Right kidney (tissue), 9 donors: ENCODE data around the gene ATPAF1.
"Not testable (repeated sequence)": the region's sequence is repeated elsewhere in the genome, so short reads cannot be mapped to it uniquely, and the experiment has no call there.

ENCODE experiments used
- DNase-seq: peaks from one replicate; pipeline ENCODE4 v3.0.0-alpha.2; 2016
- long read RNA-seq, 8 donors: transcript quantifications; one replicate each; lab custom pipeline, GENCODE V29; 2026

The ATPAF1 gene
- long read RNA-seq, donor 1, full-length matches to known transcripts: 45 of 67 reads
- long read RNA-seq, donor 1, partial matches to known transcripts: 22 of 67 reads
- long read RNA-seq, donor 1, other reads (novel, unspliced or antisense): 0 of 67 reads
- long read RNA-seq, donor 2, full-length matches to known transcripts: 15 of 35 reads
- long read RNA-seq, donor 2, partial matches to known transcripts: 20 of 35 reads
- long read RNA-seq, donor 2, other reads (novel, unspliced or antisense): 0 of 35 reads
- long read RNA-seq, donor 3, full-length matches to known transcripts: 16 of 16 reads
- long read RNA-seq, donor 3, partial matches to known transcripts: 0 of 16 reads
- long read RNA-seq, donor 3, other reads (novel, unspliced or antisense): 0 of 16 reads
- long read RNA-seq, donor 4, full-length matches to known transcripts: 20 of 20 reads
- long read RNA-seq, donor 4, partial matches to known transcripts: 0 of 20 reads
- long read RNA-seq, donor 4, other reads (novel, unspliced or antisense): 0 of 20 reads
- long read RNA-seq, donor 5, full-length matches to known transcripts: 29 of 29 reads
- long read RNA-seq, donor 5, partial matches to known transcripts: 0 of 29 reads
- long read RNA-seq, donor 5, other reads (novel, unspliced or antisense): 0 of 29 reads
- long read RNA-seq, donor 6, full-length matches to known transcripts: 32 of 32 reads
- long read RNA-seq, donor 6, partial matches to known transcripts: 0 of 32 reads
- long read RNA-seq, donor 6, other reads (novel, unspliced or antisense): 0 of 32 reads
- long read RNA-seq, donor 7, full-length matches to known transcripts: 46 of 46 reads
- long read RNA-seq, donor 7, partial matches to known transcripts: 0 of 46 reads
- long read RNA-seq, donor 7, other reads (novel, unspliced or antisense): 0 of 46 reads
- long read RNA-seq, donor 8, full-length matches to known transcripts: 28 of 28 reads
- long read RNA-seq, donor 8, partial matches to known transcripts: 0 of 28 reads
- long read RNA-seq, donor 8, other reads (novel, unspliced or antisense): 0 of 28 reads

DNA sequence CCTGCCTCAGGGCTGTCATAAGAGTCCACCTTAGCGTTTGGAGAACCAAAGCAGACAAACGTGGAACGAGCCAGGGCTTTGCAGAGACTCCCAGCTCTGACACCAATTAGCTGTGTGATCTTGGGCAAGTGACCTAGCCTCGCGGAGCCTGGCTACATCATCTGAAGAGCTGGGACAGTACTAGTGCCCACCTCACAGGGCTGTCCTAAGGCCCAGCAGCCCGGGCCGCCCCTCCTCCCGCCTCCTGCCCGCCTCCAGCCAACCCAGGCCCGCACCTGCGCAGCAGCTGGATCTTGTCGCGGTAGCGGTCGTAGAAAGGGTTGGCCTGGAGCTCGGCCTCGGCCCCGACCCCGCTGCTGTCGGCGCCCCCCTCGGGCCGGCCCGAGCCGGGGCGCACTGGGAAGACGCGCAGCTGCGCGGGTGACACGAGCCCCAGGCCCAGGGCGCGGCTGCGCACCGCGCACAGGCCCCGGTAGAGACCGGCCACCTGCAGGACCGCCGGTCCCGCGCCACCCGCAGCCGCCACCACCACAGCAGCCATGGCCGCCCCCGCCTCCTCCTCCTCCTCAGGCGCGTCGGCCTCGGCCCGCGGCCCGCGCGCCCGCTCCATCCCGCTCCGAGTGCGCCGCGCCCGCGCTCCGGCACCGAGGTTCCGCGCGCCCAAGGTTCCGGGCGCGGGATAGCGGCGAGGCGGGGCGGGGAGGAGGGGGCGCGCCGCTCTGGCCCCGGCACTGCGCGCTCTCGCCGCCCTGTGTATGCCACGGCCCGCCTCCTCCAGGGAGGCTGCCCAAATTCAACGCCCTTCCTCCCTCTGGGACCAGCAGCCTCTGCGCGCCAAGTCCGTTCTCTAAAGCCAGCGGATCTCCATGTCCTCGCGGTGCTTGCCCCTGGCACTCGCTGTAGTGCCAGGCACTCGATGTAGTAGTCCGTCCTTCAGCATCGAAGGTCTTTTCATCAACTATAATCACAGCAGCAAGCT is at the start of gene ATPAF1:
ATPAF1 (minus strand) TSS at position 583 of the 979 bp plus-strand sequence; CDS start at position 541, 42 bp downstream.
- DNase-seq: peak; percentile 82

DNA sequence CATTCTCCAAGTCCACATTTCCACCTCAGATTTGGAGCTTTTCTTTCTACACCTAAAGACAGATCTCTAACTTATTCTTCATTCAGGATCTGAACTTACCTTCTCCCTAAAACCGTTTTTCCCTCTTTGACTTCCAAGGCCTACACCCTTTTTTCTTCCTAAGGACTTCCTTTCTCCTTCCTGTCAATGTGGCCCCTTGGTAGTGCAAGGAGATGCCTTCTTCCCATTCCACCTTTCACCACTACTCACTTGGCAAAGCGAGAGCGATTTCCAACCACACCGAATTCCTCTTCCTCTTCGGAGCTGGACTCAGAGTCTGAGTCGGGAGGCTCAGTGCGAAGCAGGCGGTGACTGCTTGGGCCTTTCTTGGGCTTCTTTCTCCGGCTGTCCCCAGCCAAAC is 49.5 kb upstream of the ATPAF1 start:
- DNase-seq: no peak

GRCh38 chr1:46714976-46715375 is 46.8 kb upstream of the ATPAF1 start:
- no peak for DNase-seq

DNA sequence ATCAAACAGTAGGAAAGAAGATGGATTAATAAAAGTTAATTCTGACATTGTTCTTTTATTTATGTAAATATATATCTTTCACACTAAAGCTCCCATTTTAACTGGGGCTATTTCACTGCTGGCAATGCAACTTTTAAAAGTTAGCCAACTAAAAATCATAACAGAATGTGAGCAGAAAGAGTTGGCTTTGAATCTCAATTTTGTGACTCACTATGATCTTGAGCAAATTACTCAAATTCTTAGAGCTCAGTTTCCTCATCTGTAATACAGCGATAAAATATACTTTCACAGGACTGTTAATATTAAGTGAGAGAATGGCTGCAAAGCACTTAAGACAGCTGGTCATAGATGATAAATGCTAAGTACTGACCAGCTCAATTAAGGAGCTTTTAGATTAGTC is 40.0 kb upstream of the ATPAF1 start:
- DNase-seq: no peak

- no peak for DNase-seq
These were observed 37.2 kb upstream of the ATPAF1 start for GRCh38 chr1:46705408-46705807.

- no peak for DNase-seq
These were observed 35.9 kb upstream of the ATPAF1 start for GRCh38 chr1:46703927-46704641.

DNA sequence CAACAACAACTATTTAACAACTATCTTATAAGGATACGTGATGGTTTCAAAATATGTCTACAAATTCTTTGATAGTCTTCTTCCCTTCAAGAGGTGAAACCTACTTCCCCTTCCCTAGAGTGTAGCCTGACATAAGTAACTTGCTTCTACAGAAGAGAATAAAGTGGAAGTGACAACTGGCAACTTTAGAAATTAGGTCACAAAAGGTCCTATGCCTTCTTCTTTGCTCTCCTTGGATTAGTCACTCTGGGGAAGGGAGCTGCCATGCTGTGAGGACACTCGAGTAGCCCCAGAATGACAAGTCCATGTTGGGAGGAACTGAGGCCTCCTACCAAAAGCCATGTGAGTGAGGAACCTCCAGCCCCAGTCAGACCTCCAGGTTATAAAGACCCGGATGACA is 31.5 kb upstream of the ATPAF1 start:
- no peak for DNase-seq

GRCh38 chr1:46697053-46697452 is 28.9 kb upstream of the ATPAF1 start:
- DNase-seq: no peak

DNA sequence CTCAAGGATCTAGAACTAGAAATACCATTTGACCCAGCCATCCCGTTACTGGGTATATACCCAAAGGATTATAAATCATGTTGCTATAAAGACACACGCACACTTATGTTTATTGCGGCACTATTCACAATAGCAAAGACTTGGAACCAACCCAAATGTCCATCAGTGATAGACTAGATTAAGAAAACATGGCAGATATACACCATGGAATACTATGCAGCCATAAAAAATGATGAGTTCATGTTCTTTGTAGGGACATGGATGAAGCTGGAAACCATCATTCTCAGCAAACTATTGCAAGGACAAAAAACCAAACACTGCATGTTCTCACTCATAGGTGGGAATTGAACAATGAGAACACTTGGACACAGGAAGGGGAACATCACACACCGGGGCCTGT is 26.5 kb upstream of the ATPAF1 start:
- not testable (repeated sequence) for DNase-seq

DNA sequence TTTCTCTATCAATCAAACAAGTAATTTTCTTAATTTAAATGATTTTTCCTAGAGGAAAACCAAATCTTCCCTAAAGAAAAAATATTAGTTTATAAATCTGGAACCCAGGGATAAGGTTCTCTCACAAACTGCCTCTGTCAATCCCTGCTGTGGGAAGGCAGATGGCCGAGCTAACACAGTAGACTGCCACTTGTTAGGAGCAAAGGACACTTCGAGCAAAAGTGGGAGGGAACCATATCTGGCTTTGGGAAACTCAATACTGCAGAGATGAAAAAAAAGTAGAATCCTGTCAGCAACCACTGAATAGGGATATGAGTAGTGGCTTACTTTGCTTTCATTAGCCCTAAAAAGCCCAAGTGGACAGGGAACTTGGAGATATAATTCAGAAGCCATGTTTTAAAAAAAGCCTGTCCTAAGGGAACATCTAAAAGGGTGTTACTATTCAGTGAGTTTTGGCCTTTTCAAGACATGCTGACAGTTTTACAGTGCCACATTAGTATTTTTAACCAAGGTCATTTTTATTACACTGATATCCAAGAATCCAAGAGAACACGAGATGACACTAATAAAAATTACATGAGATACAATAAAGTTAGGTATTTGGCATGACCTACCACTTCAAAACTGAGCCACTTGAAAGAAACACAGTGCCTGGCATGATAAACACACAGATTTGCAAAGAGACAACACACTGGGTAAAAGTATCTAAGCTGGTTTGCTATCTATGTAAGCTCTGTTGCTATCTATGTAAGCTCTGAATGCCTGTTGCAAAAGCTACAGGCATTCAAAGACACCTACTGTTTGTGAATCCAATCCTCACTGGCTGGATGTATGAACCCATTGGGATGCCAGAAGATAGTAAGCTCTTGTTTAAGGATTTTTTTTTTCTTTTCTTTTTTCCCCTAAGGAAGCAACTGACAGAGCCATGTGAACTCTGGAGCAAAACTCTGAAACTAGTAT is 24.9 kb upstream of the ATPAF1 start:
- DNase-seq: no peak

GRCh38 chr1:46691997-46692790 is 24.0 kb upstream of the ATPAF1 start:
- no peak for DNase-seq

- DNase-seq: no peak
These were observed 22.8 kb upstream of the ATPAF1 start for GRCh38 chr1:46690931-46691421.

DNA sequence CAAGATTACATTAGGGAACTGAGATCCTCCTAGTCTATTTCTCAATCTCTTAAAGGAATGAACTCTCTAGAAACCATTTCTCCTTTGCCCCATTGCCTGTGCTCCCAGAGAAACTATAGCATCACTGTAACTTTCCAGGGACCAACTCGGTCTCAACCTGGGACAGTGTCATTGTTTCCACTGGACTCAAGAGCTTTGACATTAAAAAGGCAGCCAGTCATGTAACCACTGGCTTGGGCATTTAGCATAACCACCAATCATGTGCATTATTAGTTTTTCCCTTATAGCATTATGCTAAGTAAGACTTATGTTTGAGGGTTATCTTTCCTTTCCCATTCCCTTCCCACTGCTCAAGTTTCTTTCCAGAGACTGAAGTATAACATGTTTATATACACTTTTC is 21.7 kb upstream of the ATPAF1 start:
- no peak for DNase-seq

DNA sequence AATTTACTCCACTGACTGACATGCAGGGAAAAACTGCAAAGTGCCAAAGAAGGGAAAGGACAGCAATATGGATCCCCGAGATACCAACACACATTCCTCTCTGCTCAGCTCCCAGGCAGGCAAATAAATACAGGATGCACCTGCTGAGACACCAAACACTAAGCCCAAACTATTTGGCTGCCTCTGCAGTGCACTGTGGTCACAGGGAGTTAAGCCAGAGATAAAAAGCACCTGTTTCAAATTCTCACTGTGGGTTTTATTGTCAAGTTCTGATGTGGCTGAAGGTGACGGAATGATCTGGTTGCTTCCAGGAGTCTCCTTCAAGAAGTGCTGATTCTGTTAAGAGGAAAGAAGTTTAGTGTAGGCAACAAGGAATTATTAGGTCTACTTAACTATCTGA is 21.2 kb upstream of the ATPAF1 start:
- no peak for DNase-seq

GRCh38 chr1:46687921-46688509 is 19.9 kb upstream of the ATPAF1 start:
- DNase-seq: no peak

DNA sequence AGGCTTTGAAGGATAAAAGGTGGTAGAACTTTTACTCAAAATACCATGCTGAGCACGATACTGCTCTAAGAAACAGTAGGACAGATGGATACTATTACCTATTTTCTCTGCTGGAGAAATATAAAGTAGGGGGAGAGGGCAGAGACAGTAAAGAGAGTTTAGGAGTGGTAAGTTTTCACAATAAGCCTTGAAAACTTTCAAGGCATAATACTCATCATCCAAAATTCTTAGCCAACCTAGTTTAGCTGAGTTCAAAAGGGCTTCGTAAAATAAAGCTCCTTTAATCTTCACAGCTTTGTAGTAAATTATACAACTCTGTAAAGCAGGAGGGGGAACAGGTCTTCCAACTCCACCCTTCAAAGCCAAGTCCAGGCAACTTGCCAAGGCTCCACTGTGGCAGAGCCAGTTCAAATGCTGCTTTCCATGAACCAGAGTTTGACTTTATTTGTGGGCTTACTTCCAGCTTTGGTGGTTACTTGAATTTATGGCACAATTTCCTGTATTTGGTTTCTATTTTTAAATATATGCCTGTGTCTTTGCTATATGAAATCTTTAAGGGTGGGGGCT is 19.0 kb upstream of the ATPAF1 start:
- DNase-seq: no peak

GRCh38 chr1:46686255-46686654 is 18.1 kb upstream of the ATPAF1 start:
- DNase-seq: no peak

GRCh38 chr1:46684670-46685069 is 16.5 kb upstream of the ATPAF1 start:
- DNase-seq: no peak
